Ovary (tissue), 9 donors: ENCODE data around the gene CKMT1B. TPM values are rescaled to one million over a fixed set of nuclear protein-coding genes. Genes with fewer than 3 reads are reported as not detected.
"Not testable (repeated sequence)": the region's sequence is repeated elsewhere in the genome, so short reads cannot be mapped to it uniquely, and the experiment has no call there.

Experiments
- DNase-seq, 5 donors: peaks; one replicate each; pipeline ENCODE4 v3.0.0-alpha.2; 2019 to 2020
- H3K27ac ChIP-seq, 2 donors: fragments of 200-600 bp; one replicate each; pipeline versions ENCODE4 v1.5.1 to v1.8.0; 2019 to 2022
- H3K27me3 ChIP-seq: fragments of 200-600 bp; one replicate; pipeline ENCODE4 v1.8.0; 2022
- H3K36me3 ChIP-seq: fragments of 200-600 bp; sonication (generic); one replicate; pipeline ENCODE4 v1.5.1; 2019
- H3K4me1 ChIP-seq: one replicate; pipeline ENCODE4 v1.8.1; 2013; ENCODE audit warnings: mild to moderate bottlenecking, moderate library complexity; ENCODE audit not compliant: insufficient read depth
- H3K4me3 ChIP-seq: fragments of 200-600 bp; sonication (generic); one replicate; pipeline ENCODE4 v1.5.1; 2017
- H3K9me3 ChIP-seq, 2 donors: fragments of 200-600 bp in 1 of 2; sonication (generic) in 1 of 2; one replicate each; pipeline versions ENCODE4 v1.5.1 to v1.8.1; 2013 to 2019; ENCODE audit warnings: mild to moderate bottlenecking in 1 of 2, moderate library complexity in 1 of 2
- EP300 ChIP-seq: sonication (generic); formaldehyde crosslinking; IDR thresholded peaks from one replicate; pipeline ENCODE4 v1.6.1; 2017; ENCODE audit warnings: antibody characterized with exemption
- POLR2A ChIP-seq: fragments of 450-650 bp; IDR thresholded peaks from one replicate; pipeline ENCODE4 v1.6.1; 2017; ENCODE audit warnings: antibody characterized with exemption, mild to moderate bottlenecking, moderate library complexity
- WGBS, 3 donors: extraction: QIAGEN DNeasy Blood & Tissue Kit in 1 of 3; methylation state at CpG; one replicate each; pipeline versions ENCODE4 v1.1.5 to v1.1.7; 2013 to 2017; 5-methylcytosine and 5-hydroxymethylcytosine counted together
- intact Hi-C, 4 donors: fragments of 100-400 bp; cut with DNase I; formaldehyde crosslinking; loops; one replicate each; pipeline versions ENCODE4 v1.11.0 to v1.15.1; 2022 to 2023
- polyA plus RNA-seq, 2 donors: library from polyadenylated mRNA; stranded (reverse); fragments of 200-250 nt in 1 of 2; fragments of 350-450 nt in 1 of 2; fragmentation: Illumina TruSeq in 1 of 2; extraction: RNeasy Lipid Tissue Mini Kit (QIAGEN cat#74804) in 1 of 2; gene quantifications; one replicate each; pipeline ENCODE4 v1.2.3, GENCODE V29; 2013 to 2014
- total RNA-seq, 7 donors: library from RNA; depleted of rRNA in 2 of 7; stranded (reverse); fragments of >200 nt in 2 of 7; fragmentation: NEBNext Ultra II Directional in 3 of 7; extraction: Animal tissue kit (Norgen Biotek cat#: 25700) in 3 of 7; gene quantifications; one replicate each; pipeline versions ENCODE4 v1.1.0 to v1.2.4, GENCODE V29; 2016 to 2023
- TF ChIP-seq, protein P1 (sequence below), 3 donors: fragments of 450-650 bp in 2 of 3; fragments of 200-600 bp in 1 of 3; IDR thresholded peaks; one replicate each; pipeline versions ENCODE4 v1.5.1 to v1.8.0; 2016 to 2022; ENCODE audit warnings: antibody characterized with exemption in 3 of 3, mild to moderate bottlenecking in 1 of 3
- donor health status: DM: no; HTN: no; CAD: no; lungs with moderate emphysema.
- donor health status: DM: no; HTN: no; CAD: no.
- donor health status: Bipolar disorder and iron deficiency.
- donor health status: DM: yes; HTN: yes; CAD: no.
- donor health status: DM: no; HTN: no; CAD: no.
- donor health status: DM: yes; HTN: yes; CAD: no.

CKMT1B gene
- total and polyA plus RNA-seq, 9 donors, result 0.08 to 1.1 (median 0.35) TPM; not detected in 4

DNA sequence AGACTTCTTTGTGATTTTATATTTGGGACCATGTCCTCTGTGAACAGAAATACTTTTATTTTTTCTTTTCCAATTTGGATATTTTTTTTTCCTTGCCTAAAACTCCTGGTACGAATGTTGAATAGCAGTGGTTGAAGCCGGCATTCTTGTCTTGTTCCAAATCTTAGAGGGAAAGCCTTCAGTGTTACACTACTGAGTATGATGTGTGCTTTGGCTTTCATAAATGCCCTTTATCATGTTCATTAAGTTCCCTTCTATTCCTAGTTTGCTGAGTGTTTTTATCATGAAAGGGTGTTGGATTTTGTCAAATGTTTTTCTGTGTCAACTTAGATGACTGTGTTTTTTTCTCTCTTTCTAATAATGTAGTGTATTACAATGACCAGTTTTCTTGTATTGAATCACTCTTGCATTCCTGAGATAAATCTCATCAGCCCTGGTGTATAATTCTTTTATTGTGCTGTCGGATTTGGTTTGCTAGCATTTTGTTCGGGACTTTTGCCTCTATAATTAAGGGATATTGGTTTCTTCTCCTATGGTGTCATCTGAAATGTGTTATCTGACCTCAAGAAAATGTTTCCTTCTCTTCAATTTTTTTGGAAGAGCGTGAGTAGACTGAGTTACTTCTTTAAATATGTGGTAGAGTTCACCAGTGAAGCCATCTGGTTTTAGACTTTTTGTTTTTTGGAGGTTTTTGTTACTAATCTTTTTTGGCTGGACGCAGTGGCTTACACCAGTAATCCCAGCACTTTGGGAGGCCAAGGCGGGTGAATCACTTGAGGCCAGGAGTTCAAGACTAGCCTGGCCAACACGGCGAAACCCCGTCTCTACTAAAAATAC, 43.1 kb upstream of the CKMT1B start:
- DNase-seq, result no peak
- Histone ChIP-seq H3K4me3 (no peak overlapping the region), H3K27me3 (no peaks in the 10 kb centered on the region), H3K27ac (no peak overlapping the region), H3K36me3 (no peaks in the 10 kb centered on the region), H3K4me1 (no peaks in the 10 kb centered on the region), H3K9me3 (no peaks in the 10 kb centered on the region)
- WGBS, 3 donors, result 35 to 45% (median 38%) methylated on average over 10 of the region's 10 CpGs
- intact Hi-C loops, result no loop called here
- TF ChIP-seq, protein P1, sequence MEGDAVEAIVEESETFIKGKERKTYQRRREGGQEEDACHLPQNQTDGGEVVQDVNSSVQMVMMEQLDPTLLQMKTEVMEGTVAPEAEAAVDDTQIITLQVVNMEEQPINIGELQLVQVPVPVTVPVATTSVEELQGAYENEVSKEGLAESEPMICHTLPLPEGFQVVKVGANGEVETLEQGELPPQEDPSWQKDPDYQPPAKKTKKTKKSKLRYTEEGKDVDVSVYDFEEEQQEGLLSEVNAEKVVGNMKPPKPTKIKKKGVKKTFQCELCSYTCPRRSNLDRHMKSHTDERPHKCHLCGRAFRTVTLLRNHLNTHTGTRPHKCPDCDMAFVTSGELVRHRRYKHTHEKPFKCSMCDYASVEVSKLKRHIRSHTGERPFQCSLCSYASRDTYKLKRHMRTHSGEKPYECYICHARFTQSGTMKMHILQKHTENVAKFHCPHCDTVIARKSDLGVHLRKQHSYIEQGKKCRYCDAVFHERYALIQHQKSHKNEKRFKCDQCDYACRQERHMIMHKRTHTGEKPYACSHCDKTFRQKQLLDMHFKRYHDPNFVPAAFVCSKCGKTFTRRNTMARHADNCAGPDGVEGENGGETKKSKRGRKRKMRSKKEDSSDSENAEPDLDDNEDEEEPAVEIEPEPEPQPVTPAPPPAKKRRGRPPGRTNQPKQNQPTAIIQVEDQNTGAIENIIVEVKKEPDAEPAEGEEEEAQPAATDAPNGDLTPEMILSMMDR (IDR thresholded peaks at IDR 0.05), result no peak
- TF ChIP-seq POLR2A (no peak), EP300 (no peak)

DNA sequence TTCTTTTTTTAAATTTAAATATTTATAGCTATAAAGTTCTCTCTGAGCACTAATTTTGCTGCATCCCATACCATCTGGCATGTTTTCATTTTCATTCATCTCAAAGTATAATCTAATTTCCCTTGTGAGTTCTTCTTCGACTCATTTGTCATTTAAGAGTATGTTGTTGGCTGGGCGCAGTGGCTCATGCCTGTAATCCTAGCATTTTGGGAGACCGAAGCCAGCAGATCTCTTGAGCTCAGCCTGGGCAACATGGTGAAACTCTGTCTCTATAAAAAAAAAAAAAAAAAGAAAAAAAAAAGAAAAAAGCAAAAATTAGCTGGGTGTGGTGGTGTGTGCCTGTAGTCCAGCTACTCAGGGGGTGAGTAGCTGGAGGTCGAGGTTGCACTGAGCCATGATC, 41.6 kb upstream of the CKMT1B start:
- no peak for DNase-seq
- Histone ChIP-seq H3K36me3 (no peaks in the 10 kb centered on the region), H3K27ac (no peak overlapping the region), H3K27me3 (no peaks in the 10 kb centered on the region), H3K9me3 (no peaks in the 10 kb centered on the region), H3K4me3 (no peak overlapping the region), H3K4me1 (no peaks in the 10 kb centered on the region)
- intact Hi-C loops, result no loop called here
- TF ChIP-seq, protein P1 (IDR thresholded peaks at IDR 0.05), result no peak
- no peak for TF ChIP-seq POLR2A
- no peak for TF ChIP-seq EP300
- 93 to 96% (median 96%) methylated on average over 4 of the region's 4 CpGs for WGBS, 3 donors

DNA sequence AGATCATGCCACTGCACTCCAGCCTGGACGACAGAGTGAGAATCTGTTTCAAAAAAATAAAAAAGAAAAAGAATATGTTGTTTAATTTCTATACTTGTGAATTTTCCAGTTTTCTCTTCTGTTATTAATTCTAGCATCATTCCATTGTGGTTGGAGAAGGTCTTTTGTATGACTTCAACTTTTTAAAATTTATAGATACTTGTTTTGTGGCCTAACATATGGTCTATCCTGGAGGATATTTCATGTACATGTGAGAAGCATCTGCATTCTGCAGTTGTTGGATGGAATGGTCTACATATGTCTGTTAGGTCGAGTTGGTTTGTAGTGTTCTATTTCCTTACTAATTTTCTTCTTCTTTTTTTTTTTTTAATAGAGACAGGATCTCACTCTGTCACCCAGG, 40.8 kb upstream of the CKMT1B start:
- Histone ChIP-seq H3K4me3 (no peak overlapping the region), H3K36me3 (no peaks in the 10 kb centered on the region), H3K9me3 (no peaks in the 10 kb centered on the region), H3K4me1 (no peaks in the 10 kb centered on the region), H3K27me3 (no peaks in the 10 kb centered on the region), H3K27ac (no peak overlapping the region)
- TF ChIP-seq, protein P1 (IDR thresholded peaks at IDR 0.05), result no peak
- TF ChIP-seq POLR2A, result no peak
- no peak for DNase-seq
- intact Hi-C loops, result no loop called here
- 68 to 79% (median 75%) methylated on average over 2 of the region's 2 CpGs for WGBS, 3 donors

- H3K4me1 ChIP-seq, intact Hi-C loops, H3K4me3 ChIP-seq, DNase-seq, H3K27ac ChIP-seq, H3K9me3 ChIP-seq, H3K36me3 ChIP-seq, H3K27me3 ChIP-seq: not testable (repeated sequence)
- 90% methylated on average over 2 of the region's 3 CpGs; no CpG with 5 or more reads in 2 of the 3 donors for WGBS, 3 donors
Measured at GRCh38 chr15:43562753-43563152, 31.1 kb upstream of the CKMT1B start.

DNA sequence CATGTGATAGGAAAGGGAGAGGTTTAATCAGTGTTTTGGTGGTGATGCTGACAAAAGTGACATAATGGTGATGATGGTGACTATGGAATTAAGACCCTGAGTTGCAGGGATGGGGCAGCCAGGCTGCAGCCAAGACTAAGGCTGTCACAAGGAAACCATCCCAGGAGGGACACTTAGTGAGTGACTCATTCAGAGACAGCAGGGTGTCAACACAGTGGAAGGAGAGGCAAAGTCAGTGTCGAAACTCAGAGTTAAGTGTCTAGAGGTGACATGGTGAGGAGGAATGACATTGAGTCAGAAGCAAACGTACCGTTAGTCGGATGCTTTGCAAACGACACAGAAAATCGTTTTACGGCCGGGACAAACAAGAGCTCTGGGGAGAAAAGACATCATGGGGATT, 30.0 kb upstream of the CKMT1B start:
- WGBS, 3 donors, result no CpG with 5 or more reads among the region's 8 CpGs

DNA sequence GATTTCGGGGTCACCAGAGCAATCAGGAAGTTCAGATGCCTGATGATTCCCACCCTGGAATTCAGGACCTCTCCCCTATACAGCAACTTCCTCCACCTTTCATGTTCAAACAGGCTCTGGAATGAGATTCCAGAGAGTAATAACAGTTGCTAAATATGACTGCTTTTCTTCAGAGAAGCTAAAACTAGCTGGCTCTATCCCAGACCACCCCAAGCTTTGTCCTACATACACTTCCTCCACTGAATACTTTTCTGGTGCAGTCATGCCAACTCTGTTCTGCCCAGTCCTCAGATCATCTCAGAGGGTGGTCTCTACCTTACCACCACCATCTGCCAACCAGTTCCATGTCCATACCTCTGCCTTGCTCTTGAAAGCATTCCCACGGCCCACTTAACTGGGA, 27.2 kb upstream of the CKMT1B start:
- H3K27ac ChIP-seq, H3K36me3 ChIP-seq, intact Hi-C loops, H3K4me3 ChIP-seq, DNase-seq, H3K9me3 ChIP-seq, H3K27me3 ChIP-seq, H3K4me1 ChIP-seq: not testable (repeated sequence)
- 100% methylated on average over 1 of the region's 2 CpGs; no CpG with 5 or more reads in 2 of the 3 donors for WGBS, 3 donors

More for the DNA sequence above, 30.0 kb upstream of the CKMT1B start:
- H3K27me3 ChIP-seq, H3K4me1 ChIP-seq, H3K9me3 ChIP-seq, H3K4me3 ChIP-seq, H3K36me3 ChIP-seq, intact Hi-C loops, DNase-seq, H3K27ac ChIP-seq: not testable (repeated sequence)

GRCh38 chr15:43574607-43575006, 19.2 kb upstream of the CKMT1B start:
- H3K36me3 ChIP-seq, intact Hi-C loops, H3K4me1 ChIP-seq, H3K4me3 ChIP-seq, H3K9me3 ChIP-seq, H3K27me3 ChIP-seq, H3K27ac ChIP-seq, DNase-seq: not testable (repeated sequence)
- WGBS, 3 donors, result no CpG with 5 or more reads among the region's 1 CpG

DNA sequence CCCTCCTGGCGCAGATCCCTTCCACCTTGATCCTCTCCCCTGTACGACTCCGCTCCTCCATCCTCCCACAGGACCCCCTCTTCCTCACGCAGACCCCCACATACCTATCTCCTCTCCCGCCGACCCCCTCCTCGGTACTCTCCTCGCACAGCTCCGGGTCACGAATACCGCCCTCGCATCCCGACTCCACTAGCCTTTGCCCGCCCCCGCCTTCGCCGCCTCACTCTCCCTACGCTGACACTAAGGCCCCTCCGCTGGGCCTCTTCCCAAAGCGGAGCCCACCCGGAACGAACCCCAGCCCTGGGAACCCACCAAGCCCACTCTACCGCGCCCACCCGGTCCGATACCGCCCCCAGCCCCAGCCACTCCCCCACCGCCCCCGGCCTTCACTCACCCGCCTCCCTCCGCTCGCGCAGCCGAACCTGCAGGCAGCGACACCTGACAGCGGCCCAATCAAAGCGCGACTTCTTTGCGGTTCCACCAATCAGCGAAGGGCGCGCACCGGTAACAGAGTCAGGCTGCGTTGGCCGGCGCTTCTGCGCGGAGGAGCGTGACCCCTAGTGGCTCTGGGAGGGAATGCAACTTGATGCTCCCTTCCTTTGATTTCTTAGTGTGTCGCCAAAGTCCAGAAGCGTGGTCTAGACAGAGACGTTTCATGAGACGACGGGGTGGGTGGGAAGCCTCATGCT, 3.9 kb upstream of the CKMT1B start, which contains the start of gene PPIP5K1:
Gene PPIP5K1, minus strand, starts transcription at position 431 of the 689 bp plus-strand sequence. CDS start 5,704 bp downstream, outside the sequence.
- intact Hi-C loops, H3K27me3 ChIP-seq, H3K9me3 ChIP-seq, H3K27ac ChIP-seq, H3K4me3 ChIP-seq, H3K36me3 ChIP-seq, DNase-seq, H3K4me1 ChIP-seq: not testable (repeated sequence)
- WGBS, 3 donors, result no CpG with 5 or more reads among the region's 54 CpGs
